Adipose tissue (tissue), 3 donors: ENCODE results near the gene DNM1L. TPM values are rescaled to one million over a fixed set of nuclear protein-coding genes. Genes with fewer than 3 reads are reported as not detected.

Experiments
- H3K27ac ChIP-seq: one replicate; pipeline ENCODE4 v1.5.1; 2013; ENCODE audit warnings: low read depth, low read length
- whole genome bisulfite sequencing, 3 donors: extraction: QIAGEN DNeasy Blood & Tissue Kit; methylation state at CpG; one replicate each; pipeline ENCODE4 v1.1.7; 2013; 5-methylcytosine and 5-hydroxymethylcytosine counted together
- polyA plus RNA-seq, 3 donors: library from polyadenylated mRNA; stranded (reverse); fragments of 200-250 nt; gene quantifications; one replicate each; pipeline ENCODE4 v1.2.3, GENCODE V29; 2013
- donor health status: healthy with polysubstance abuse.
- donor health status: Bipolar disorder and iron deficiency.
- donor health status: healthy.

The DNM1L gene
- polyA plus RNA-seq: 10 to 100 TPM in 2 of 3 donors, 1 to 10 TPM in 1; 9.8 to 29.7 (median 21.8) TPM

DNA sequence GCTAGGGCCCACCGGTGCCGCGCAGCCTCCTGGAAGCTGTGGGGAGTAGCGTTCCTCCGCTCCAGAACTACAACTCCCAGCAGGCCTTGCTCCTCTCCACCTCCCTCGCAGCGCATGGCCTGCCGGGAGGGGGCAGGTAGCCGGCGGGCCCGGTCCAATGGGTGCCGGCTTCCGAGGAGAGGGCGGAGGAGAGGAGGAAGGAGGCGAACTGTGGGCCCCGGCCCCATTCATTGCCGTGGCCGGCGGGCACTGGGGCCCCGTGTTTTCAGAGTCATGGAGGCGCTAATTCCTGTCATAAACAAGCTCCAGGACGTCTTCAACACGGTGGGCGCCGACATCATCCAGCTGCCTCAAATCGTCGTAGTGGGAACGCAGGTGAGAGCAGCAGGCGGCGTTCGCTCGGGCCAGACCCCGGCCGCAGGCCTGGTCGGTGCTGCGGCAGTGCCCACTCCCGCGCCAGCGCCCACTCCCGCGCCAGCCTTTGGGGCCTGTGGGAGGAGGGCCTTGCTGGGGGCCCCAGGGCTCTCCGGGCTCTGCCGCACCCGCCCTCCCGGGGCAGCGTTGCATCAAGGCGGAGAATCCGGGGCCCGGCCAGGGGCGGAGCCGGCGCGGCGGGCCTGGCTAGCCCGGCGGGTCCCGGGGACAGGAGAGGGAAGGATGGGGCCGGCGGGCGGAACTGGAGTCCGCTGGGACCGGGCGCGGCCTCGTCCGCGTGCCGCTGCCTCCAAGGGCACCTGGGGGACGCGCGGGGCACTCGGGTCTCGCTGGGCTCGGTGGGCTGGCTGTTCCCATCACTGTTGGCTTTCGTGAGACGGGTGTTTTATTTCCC lies at the start of gene DNM1L:
TSS of gene DNM1L (plus strand) at position 211 of the 829 bp plus-strand sequence. CDS start at position 274, 63 bp downstream.
- WGBS, 3 donors: 0 to 1% (median 1%) methylated on average over 55 to 76 of the region's 76 CpGs
- H3K27ac ChIP-seq: peak within 1 kb of the TSS; percentile 51

DNA sequence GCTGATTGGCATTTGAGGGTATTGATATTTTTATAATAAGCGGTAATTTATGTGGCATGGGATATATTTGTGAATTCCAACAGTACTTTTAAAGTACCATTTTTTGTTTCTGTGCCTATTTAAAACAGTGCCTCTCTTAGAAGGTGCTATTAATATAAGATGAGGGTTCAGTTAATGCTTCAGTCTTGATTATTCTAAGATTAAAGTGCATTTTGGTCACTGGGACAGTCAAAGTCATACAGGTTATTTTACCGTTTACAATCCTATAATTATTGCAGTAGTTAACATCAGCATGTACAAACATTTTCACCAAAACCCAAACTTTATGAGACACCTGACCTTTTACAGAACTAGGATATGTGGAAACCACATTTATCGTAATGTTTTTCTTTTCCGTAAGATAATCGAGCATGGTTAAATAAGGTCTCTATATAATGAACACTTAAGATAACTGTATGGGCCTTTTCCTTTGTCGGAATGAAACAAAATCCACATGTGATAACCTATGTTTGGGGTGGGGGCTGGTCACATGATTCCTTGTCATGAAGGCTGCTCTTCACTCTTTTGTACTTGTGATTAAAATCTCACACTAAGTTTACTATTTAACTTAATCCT lies 37.7 kb upstream of the DNM1L start:
- no peak overlapping the region for H3K27ac ChIP-seq
- 90 to 96% (median 93%) methylated on average over 6 of the region's 6 CpGs for WGBS, 3 donors

DNA sequence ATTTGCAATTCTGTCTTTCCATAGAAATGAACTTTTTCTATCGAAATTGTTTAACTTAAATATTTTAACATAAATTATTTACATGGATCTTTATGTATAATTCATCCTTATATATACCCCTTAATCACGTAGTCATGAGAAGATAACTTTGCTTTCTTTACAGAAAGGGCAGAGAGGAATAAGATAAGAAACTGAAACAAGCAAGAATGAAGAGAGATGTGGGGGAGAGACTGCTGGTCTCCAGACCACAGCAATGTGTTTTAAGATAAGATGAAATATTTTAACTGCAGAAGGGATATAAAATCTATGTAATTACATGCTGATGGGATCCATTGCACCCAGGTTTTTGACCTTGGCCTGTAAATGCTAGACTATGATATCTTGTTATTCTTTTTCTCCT lies 34.7 kb upstream of the DNM1L start:
- H3K27ac ChIP-seq: no peak overlapping the region
- 71 to 82% (median 73%) methylated on average over 2 of the region's 2 CpGs for WGBS, 3 donors

DNA sequence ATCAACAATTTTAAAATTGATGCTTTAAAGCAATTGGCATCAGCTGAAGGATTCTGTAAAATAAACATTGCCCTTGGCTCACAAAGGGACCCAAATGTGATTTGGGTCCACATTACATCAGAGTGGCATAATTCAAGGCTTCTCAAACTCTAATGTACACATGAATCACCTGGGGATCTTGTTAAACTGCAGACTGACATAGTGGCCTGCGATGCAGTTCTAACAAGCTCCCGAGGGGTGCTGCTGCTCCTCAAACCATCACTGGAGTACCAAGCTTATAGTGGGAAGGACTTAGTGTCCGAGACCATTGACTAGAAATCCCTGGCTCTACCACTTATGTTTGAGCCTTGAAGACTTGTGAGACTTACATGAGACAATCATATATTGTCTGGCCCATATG lies 31.8 kb upstream of the DNM1L start:
- 70 to 88% (median 82%) methylated on average over 3 of the region's 3 CpGs for WGBS, 3 donors
- no peak overlapping the region for H3K27ac ChIP-seq

DNA sequence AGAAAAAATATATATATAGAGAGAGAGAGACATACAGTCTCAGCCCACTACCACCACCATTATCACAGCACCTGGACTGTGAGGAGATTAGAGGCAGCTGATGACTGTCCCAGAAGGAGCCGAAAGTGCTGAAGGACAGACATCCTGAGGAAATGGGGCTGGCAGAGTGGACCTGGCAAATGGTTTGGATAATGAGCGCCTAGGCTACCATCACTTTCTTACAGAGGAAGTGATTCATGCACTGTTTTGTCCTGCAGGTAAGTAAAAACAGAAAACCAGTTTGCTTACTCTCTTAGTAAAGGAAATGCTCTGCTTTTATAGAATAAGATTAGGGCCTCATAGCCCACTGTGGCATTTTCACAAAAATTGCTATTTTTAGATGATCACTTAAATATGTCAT lies 28.6 kb upstream of the DNM1L start:
- H3K27ac ChIP-seq: no peak overlapping the region
- WGBS, 3 donors: 36 to 61% (median 50%) methylated on average over 2 of the region's 2 CpGs

DNA sequence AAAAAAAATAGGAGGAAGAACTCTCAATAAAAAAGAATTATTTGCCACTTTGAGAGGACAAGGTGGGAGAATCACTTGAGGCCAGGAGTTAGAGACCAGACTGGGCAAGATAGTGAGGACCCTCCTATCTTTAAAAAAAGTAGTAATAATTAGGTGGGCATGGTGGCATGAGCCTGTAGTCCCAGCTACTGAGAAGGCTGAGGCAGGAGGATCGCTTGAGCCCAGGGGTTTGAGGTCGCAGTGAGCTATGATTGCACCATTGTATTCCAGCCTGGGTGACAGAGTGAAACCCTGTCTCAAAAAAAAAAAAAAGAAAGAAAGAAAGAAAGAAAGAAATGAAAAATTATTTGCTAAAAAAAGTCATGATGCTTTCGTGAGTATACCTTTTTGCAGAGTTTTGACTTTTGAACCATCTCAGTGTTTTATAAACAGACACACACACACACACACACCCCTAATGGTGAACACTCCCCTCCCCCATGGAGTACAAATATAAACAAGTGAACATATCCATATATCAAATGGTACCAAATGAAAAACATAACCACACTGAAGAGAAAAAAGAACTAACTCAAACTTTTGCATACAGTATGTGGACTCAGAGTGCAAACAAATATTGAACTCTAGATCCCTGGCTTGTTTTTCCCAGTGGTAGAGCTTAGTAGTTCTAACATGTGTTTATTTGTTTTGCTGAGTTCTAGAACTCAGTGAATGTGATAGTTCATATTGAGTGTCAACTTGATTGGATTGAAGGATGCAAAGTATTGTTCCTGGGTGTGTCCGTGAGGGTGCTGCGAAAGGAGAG lies 27.7 kb upstream of the DNM1L start:
- WGBS, 3 donors: 86 to 96% (median 90%) methylated on average over 5 of the region's 5 CpGs
- H3K27ac ChIP-seq: no peak overlapping the region

DNA sequence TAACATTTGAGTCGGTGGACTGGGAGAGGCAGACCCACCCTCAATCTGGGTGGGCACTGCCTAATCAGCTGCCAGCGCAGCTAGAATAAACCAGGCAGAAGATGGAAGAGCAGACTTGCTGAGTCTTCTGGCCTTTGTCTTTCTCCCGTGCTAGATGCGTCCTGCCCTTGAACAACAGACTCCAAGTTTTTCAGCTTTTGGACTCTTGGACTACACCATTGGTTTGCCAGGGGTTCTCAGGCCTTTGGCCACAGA lies 27.2 kb upstream of the DNM1L start:
- WGBS, 3 donors: 73 to 92% (median 92%) methylated on average over 4 of the region's 4 CpGs
- H3K27ac ChIP-seq: no peak overlapping the region

DNA sequence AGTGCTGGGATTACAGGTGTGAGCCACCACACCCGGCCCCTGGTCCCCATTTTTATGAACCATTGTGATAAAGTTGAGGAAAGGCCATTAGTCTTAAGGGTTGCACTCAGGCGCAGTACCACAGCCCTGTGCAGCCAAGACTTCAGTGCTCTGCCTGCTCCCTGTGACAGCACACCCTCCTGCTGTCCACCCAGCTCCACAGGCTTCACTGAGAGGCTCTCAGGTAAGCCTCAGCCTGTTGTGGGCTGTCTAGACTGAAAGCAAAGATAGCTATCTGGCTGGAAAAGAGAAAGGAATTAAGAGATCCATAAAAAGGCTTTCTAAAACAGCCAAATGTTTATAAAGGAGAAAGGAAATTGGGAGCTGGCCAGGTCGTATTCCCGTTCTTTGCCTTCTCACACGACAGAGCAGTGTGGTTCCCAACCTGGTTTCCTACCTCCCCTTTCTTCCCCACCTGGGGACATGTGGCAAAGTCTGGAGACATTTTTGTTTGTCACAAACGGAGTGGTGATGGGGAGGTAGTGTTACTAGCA lies 19.1 kb upstream of the DNM1L start:
- 48 to 61% (median 60%) methylated on average over 6 of the region's 6 CpGs for WGBS, 3 donors
- H3K27ac ChIP-seq: no peak overlapping the region

DNA sequence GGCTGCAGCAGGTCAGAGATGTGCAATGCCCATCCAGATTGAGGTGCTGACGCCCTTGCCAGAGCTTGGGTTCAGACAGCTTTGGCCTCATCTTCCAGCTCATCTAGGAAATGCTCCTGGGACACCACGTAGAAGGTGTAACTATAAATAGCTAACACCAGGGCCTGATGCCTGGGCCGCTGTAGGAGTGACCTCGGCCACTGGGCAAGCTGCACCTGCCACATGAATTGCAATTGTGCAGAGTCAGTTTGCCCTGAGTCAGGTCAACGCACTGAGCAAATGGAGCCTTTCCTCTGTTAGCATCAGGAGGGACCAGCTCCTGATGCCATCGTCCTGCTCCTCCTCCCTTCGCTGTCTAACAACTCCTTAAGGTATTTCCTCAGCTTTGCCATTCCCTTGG lies 17.4 kb upstream of the DNM1L start:
- WGBS, 3 donors: 76 to 95% (median 87%) methylated on average over 7 of the region's 7 CpGs
- H3K27ac ChIP-seq: no peak overlapping the region

DNA sequence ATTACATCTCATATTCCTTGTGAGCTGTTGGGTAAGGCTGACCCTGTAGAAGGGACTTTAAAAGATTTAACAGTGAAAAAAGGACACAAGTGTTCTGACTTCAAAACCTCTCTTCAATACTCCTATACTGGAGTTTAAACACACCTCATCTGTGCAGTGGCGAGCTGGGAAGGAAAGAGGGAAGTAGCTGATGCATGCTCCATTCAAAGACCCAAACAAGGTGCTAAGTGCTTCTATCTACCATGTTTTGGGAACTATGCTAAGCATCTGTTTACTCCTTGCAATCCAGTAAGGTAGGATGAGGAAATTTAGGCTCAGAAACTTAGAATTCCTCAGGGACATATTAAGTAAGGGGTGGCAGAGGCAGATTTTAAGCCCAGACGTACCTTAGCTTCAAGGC lies 16.4 kb upstream of the DNM1L start:
- 73 to 89% (median 84%) methylated on average over 2 of the region's 2 CpGs for WGBS, 3 donors
- no peak overlapping the region for H3K27ac ChIP-seq

DNA sequence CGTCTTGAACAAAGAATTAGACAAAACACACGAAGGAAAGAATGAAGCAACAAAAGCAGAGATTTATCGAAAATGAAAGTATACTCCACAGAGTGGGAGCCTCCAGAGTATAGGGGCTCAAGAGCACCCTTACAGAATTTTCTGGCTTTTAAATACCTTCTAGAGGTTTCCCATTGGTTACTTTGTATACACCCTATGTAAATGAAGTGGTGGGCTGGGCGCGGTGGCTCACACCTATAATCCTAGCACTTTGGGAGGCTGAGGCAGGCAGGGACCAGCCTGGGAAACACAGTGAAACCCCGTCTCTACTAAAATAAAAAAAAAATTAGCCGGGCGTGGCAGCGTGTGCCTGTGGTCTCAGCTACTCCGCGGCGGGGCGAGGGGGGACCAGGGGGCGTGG lies 13.1 kb upstream of the DNM1L start:
- 83 to 90% (median 88%) methylated on average over 14 of the region's 14 CpGs for WGBS, 3 donors
- no peak overlapping the region for H3K27ac ChIP-seq

DNA sequence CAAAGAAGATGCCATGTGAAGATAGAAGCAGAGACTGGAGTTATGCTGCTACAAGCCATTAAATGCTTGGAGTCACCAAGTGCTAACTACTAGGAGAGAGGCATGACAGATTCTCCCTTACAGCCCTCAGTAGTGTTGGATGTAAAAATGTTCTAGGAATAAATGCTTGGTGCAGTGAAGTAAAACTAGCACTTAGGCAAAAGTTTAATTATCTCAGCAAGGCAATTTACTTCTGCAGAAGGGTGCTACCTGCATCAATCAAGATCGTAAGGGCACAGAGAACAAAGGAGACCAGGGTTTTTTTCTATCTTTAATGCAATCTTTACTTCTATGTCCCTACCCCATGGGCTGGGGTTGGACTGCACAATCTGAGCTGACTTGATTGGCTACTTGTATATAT lies 9.5 kb upstream of the DNM1L start:
- 92 to 100% (median 96%) methylated on average over 1 of the region's 1 CpG for WGBS, 3 donors
- no peak overlapping the region for H3K27ac ChIP-seq

DNA sequence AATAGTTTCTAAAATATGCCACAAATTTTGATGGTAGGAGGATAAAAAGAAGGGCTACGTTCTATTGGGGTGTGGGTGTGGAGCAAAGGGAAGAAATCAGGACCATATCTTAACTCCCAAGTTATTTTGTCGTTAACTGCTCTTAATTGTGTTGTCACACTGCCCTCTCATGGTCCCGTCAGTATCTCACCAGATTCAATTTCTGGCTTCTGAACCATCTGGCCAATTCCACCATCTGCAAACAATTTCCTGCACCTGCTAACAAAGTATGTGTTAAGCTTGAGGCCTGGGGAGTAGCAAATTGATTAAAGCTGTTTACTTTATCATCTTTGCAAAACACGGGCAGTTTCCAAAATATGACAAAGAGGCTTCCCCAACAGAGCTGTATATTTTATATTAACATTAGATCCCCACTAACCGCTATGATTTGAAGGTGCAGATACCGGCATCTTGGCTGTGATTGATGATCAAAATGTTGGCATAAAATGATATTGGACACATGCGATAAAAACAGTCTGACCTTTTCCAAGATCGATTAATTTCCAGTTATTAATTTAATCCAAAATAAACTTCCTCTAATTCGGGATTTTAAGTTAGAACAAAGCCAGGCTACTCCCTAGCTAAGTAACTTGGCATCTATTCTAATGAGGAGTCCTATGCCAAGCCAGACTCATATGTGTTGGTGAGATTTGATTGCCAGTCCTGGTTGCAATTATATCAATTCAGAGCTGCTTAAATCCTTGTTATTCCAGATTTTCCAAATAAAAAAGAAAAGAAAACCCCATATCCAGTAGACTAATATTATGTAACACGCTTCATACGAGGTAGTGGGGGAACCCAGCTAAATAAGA lies 6.9 kb upstream of the DNM1L start:
- H3K27ac ChIP-seq: no peak overlapping the region
- 29 to 37% (median 33%) methylated on average over 11 of the region's 11 CpGs for WGBS, 3 donors

DNA sequence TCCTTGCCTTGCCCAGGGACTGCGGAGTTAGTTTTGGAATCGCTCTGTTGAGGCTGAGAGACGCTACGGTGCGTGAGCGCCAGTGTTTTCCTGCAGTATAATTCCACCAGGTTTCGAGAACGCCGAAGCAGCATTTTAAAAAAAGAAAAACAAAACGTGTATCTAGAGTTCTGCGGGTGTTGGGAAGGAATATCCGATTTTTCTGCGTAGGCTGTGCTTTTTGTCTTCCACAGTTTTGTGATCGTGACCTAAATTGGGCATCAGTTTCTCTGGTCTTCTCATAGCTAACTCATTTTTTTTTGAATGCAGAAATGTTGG lies 778 bp downstream of the DNM1L start:
- 0 to 1% (median 0%) methylated on average over 14 of the region's 14 CpGs for WGBS, 3 donors
- H3K27ac ChIP-seq: peak overlapping the region; percentile 51

DNA sequence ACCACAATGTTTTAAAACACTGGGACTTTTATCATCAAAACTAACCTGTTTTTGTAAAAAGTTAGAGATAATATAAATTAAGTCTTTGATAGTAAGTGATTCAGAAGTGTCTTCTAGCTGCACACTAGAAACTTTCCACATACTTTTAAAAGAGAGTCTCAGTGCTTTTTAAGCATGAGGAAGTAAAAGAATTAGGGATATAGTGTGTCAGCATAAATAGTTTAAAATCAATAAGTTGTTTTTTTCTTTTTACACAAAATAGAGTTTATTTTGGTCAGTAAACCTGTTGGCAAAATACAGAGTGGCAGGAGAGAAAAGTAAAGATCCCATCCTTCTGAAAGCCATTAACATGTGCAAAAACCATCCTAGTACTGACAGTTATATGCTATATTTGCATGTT lies 1.7 kb downstream of the DNM1L start:
- H3K27ac ChIP-seq: no peak overlapping the region

DNA sequence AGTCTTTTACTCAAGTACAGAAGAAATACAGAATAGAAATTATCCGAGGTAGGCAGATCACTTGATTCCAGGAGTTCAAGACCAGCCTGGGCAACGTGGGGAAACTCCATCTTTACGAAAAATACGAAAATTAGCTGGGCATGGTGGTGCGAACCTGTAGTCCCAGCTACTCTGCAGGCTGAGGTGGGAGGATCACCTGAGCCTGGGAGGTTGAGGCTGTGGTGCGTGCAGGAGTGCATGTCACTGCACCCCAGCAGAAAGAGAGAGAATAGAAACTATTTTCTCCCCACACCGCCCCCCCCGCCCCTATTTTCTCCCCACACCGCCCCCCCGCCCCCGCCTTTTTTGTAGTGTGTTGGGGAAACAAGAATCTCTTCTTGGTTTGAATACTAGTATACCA lies 2.2 kb downstream of the DNM1L start:
- WGBS, 3 donors: 85 to 90% (median 87%) methylated on average over 11 of the region's 11 CpGs
- no peak overlapping the region for H3K27ac ChIP-seq

DNA sequence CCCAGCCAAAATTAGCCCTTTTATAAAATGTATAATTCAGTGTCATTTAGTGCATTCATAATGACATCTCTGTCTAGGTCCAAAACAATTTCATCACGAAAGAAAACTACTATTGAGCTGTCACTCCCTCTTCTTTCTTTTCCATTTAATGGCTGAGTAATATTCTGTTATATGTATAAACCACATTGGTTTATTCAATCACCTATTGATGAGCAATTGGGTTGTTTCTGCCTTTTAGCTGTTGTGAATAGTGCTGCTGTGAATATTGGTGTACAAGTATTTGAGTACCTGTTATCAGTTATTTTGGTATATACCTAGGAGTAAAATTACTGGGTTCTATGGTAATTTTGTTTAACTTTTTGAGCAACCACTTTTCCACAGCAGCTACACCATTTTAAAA lies 7.2 kb downstream of the DNM1L start:
- 90 to 100% (median 97%) methylated on average over 1 of the region's 1 CpG for whole genome bisulfite sequencing, 3 donors
- no peak overlapping the region for H3K27ac ChIP-seq

DNA sequence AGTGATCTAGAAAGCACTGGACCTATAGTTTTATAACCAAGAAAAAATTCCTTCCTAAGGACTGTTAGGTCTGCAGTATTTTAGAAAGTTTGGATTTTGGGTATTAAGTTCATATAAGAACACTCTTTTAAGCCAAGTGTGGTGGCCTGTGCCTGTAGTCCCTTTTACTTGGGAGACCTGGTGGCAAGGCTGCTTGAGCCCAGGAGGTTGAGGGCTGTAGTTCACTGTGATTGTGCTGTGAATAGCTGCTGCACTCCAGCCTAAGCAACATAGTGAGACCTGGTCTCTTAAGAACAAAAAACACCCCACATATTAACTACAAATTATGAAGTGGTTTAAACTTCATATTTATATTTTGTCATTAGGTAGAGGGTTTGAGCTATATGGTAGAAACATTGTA lies 9.7 kb downstream of the DNM1L start:
- no peak overlapping the region for H3K27ac ChIP-seq

DNA sequence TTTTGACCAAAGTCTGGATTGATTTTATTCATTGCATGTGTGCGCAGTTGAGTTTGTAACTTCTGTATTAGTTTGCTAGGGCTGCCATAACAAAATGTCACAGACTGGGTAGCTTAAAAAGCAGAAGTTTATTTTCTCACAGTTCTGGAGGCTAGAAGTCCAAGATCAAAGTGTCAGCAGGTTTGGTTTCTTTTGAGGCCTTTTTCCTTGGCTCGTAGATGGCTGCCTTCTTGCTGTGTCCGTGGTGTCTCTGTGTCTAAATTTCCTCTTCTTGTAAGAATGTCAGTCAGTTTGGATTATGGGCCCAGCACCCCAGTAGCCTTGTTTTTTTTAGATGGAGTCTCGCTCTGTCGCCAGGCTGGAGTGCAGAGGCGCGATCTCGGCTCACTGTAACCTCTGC lies 11.8 kb downstream of the DNM1L start:
- H3K27ac ChIP-seq: no peak overlapping the region
- WGBS, 3 donors: 90 to 99% (median 97%) methylated on average over 8 of the region's 8 CpGs
